Midbrain (tissue), 1 donor: Measurements from ENCODE around the gene NTNG1.

Experiments used
- DNase-seq: peaks from one replicate; lab custom pipeline; 2025; lab: John Stamatoyannopoulos, UW

NTNG1 gene

GRCh38 chr1:107457989-107458388 lies 317.1 kb downstream of the NTNG1 start:
- no peak for DNase-seq

- DNase-seq, result no peak
These were observed 318.5 kb downstream of the NTNG1 start for GRCh38 chr1:107459204-107459904.

GRCh38 chr1:107460035-107460434 lies 319.2 kb downstream of the NTNG1 start:
- DNase-seq, result no peak

- no peak for DNase-seq
These were observed 324.0 kb downstream of the NTNG1 start for GRCh38 chr1:107464827-107465226.

GRCh38 chr1:107467286-107467685 lies 326.4 kb downstream of the NTNG1 start:
- no peak for DNase-seq

DNA sequence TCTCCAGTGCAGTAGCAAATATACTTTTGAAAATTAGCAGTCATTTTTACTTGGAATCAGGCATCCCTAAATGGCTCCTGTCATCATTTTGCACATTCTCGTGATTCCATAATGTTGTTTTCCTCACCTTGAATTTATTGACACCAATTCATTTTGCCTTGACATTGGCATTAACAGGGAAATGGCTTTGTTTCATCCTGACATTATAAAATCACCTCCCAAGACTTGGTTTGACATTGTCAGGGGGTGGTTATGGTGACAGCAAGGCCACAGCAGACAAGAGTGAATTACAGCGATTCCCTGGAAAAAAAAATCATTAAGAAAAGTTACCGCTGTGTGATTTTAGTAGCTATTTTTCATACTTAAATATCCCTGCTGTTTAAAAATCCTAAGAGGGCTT lies 327.0 kb downstream of the NTNG1 start:
- DNase-seq, result no peak

DNA sequence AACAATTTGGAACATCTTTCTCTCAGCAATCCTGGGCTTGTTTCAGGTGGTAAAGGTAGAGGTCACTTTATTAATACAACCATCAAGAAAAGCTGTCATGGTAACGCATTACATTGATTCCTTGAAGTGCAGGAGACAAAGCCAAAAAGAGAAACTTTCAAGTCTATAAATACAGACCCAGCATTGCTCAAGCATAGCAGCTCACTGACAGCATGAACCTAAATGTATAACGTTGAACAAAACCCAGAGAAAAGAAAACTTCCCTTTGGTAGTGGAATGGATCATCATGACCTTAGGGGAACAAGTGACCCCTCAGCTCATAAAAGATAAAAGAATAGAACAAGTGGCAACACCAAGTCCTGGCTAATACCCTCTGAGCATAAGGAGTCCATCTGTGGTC lies 332.2 kb downstream of the NTNG1 start:
- no peak for DNase-seq

DNA sequence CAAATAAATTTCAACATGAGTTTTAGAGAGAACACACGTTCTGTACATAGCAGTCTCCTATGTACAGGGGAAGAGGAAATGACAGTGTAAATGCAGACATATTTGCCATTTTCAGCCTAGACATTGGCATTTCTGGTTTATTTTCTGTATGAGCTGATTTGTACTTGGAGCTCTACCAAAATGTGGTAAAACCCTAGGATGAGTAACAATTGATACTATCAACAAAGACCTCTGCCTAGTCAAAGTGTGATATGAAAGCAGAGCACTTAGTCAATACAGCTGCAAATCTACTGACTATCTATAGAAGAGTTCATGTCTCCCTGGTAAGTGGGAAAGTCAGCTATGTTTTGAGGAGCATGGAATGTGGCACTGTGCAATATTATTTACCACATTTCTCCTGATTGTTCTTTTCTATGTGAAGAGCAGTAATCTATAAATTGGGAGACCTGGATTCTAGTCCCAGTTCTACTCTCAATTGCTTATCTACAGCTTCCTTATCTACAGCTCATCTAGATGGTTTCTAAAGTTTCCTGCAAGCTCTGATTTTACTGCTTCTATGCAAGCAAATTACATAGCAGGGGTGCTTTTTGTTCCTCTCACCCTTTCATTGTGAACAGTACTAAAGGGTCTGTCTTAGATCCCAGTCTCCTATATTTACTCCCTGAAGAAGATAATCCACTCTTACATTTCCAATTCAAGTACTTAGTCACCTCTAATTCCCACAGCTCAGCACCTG lies 334.2 kb downstream of the NTNG1 start:
- DNase-seq, result no peak

DNA sequence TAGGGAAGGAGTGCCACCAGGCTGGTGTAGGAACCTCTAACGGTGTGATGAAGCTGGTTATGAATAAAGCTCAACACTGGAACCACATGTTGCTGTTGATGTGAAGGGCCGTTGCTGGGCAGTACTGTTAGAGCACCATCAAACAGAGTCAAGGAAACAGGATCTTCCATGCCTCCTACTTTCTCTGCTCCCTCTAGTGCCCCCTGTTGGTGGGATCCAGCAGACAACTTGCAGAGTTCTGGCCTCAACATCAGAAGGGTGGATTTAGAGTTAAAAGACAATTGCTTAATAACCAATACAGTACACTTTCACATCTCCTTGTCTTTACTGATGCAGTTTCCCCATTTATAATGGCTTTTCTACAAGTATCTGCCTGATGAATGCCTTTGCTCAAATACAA lies 336.4 kb downstream of the NTNG1 start:
- no peak for DNase-seq

- DNase-seq, result no peak
These were observed 339.1 kb downstream of the NTNG1 start for GRCh38 chr1:107479865-107480350.

- DNase-seq, result peak; percentile 45
These were observed 339.9 kb downstream of the NTNG1 start for GRCh38 chr1:107480548-107481415.

DNA sequence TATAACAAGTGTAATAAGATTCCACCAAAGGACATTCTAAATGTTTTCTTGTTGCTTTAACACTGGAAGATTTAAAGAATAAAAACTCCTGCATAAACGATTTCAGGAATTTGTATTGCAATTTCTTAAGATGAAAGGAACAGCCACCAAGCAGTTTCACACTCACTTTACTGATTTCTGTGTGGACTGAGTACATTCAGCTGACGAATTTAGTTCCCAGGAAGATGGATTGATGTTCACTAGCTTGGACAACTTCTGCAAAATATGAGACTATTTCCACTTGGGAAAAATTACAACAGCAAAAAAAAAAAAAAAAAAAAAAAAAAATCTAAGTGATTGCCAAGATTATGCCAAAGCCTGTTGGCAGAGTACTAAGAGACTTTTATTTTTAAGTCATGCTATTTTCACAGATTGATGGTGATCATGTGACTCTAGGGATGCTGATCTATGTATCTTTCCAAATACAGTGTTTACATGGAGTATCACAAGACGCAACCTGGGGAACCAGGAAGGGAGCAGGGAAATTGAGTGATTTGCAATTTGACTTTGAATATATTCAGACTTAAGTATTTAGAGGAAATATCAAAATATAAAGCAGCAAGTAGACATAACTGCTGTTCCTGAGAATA lies 341.0 kb downstream of the NTNG1 start:
- no peak for DNase-seq

- DNase-seq, result no peak
These were observed 343.1 kb downstream of the NTNG1 start for GRCh38 chr1:107483949-107484348.

DNA sequence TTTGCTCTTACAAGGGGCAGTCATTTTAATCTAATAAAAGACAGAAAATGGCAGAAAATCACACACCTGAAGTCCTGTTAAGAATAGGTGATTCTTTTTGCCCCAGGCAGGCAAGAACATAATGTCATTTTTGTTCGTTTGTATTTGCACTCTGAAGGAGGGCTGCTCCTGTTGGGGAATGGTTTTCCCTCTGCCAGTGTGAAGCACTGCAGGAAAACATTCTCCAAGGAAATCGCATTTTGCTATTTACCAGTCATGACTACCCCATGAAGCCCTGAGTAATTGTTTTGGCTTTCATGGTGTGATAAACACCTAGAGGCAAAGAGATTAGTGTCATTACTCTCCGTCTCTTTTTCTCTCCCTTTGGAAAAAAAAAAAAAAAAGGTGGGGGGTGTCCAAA lies 345.5 kb downstream of the NTNG1 start:
- no peak for DNase-seq

- no peak for DNase-seq
These were observed 346.7 kb downstream of the NTNG1 start for GRCh38 chr1:107487506-107487905.

GRCh38 chr1:107491582-107491981 lies 350.7 kb downstream of the NTNG1 start:
- no peak for DNase-seq

- no peak for DNase-seq
These were observed 352.4 kb downstream of the NTNG1 start for GRCh38 chr1:107493111-107493716.

- no peak for DNase-seq
These were observed 353.2 kb downstream of the NTNG1 start for GRCh38 chr1:107494061-107494460.

DNA sequence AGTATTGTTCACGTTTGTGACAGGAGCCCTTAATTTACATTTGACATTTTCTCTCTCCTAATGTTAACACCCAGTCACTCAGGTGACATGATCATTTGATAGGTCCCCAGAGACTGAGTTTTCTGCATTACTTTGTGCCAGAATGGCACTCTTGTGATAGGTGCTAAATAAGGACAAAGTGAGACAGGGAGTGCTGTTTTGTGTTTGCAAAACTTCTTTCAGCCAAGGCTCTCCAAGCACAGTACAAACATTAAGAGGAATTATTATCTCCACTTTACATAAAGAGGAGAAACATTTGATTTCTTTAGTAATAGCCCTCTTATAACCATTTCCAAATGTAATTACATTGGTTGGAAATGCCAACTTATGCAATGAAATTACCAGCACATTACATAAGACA lies 355.2 kb downstream of the NTNG1 start:
- DNase-seq, result no peak

DNA sequence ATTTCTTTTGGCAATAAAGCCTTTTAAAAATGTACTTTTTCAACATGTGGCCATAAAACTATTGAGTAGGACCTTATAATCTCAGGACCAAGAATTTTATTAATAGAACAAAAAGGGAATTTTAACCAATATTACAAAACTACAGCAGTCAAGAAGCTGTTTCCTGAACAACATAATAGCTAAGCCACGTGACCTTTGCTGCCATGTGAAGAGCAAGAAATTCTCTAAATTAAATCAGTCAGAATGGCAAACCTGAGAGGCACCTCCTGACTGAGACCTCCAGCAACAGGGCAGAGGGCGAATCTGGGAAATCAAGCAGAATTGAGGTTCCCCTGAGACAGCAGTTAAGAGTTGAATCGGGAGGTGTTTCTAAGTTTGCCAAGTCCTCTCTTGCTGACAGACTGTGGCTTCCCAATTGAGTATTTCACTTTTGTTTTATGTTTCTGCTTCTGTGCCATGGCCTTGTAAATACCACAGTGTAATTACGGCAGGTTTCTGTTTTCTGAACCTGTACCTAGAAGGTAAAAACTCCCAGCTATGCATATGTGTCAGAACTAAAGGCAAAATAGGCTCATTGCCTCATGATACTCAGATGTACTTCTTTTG lies 358.4 kb downstream of the NTNG1 start:
- no peak for DNase-seq

DNA sequence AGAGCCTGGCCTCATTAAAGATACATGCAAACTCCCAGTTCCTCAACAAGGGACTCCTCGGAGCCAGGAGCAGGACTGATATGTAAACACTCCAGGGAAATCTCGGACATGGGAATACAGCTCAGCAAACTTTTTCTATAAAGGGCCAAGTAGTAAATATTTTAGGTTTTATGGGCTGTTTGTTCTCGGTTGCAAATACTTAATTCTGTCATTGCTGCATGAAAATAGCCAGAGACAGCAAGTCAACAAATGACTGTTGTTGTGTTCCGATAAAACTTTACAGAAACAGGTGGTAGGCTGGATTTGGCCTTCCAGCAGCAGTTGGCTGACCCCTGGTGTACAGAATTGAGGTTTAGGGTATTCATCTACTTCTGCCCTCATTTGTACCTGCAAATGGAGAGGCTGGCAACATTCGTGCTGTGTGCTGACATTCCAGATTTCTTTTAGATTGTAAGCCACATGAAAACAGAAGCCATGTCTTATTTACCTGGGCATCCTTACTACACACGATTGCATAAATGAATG lies 360.3 kb downstream of the NTNG1 start:
- DNase-seq, result no peak
